NB4 (cell line): ENCODE measurements around the gene AADACL2.

ENCODE experiments used
- MYC ChIP-seq: IDR thresholded peaks from 2 replicates; pipeline ENCODE4 v1.6.1; 2011; ENCODE audit warnings: low read depth, low read length
- POLR2A ChIP-seq: IDR thresholded peaks from 2 replicates; pipeline ENCODE4 v1.6.1; 2011; ENCODE audit warnings: mild to moderate bottlenecking; ENCODE audit not compliant: insufficient read length; ENCODE audit errors: extremely low read depth
- TF ChIP-seq, protein P1 (sequence below): IDR thresholded peaks from one replicate; pipeline ENCODE4 v1.5.1; 2012; ENCODE audit warnings: low read depth, low read length
- TF ChIP-seq, protein P2 (sequence below): IDR thresholded peaks from 2 replicates; pipeline ENCODE4 v1.6.1; 2011; ENCODE audit warnings: low read depth, low read length

DNA sequence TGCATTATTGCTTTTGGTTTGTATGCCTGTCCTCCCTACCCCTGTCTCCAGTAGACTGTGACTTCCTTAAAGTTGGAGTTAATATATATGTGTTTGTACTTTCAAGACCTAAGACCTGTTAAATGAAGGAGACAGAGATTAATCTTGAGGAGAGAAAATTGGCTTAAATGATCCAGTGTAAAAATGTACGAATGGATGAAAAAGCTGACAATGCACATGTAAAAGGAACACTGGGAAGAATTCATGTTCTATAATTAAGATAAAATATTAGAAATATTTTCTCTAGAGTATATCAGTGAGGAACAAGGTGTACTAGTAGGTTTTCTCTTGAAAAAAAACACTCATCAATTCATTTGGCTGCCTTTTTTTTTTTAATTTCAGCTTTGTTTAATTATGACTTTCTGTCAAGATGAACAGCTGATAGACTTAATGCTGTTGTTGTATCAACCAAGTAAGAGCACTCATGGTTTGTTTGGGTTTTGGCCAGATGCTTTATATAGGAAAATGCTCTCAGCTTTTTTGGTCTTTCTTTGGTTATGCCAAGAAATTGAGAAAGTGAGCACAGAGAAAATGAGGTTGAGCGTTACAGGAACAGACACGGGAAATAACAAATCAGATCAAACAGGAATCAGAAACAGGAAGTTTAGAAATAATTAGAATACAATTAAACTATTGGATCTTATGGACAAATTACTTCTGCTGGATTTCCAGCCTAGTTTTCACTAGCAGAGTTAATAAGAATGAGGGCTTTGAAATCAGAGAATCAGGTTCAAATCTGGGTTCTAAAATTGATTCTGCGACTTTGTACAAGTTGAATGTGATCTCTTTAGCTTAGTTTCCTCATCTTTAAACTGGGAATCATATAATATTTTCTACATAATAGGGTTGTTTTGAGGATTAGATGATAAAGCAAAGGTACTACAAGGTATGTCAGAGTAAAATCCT is 41.9 kb downstream of the AADACL2 start:
- TF ChIP-seq, protein P1, sequence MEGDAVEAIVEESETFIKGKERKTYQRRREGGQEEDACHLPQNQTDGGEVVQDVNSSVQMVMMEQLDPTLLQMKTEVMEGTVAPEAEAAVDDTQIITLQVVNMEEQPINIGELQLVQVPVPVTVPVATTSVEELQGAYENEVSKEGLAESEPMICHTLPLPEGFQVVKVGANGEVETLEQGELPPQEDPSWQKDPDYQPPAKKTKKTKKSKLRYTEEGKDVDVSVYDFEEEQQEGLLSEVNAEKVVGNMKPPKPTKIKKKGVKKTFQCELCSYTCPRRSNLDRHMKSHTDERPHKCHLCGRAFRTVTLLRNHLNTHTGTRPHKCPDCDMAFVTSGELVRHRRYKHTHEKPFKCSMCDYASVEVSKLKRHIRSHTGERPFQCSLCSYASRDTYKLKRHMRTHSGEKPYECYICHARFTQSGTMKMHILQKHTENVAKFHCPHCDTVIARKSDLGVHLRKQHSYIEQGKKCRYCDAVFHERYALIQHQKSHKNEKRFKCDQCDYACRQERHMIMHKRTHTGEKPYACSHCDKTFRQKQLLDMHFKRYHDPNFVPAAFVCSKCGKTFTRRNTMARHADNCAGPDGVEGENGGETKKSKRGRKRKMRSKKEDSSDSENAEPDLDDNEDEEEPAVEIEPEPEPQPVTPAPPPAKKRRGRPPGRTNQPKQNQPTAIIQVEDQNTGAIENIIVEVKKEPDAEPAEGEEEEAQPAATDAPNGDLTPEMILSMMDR, result no peak
- TF ChIP-seq POLR2A, result no peak
- TF ChIP-seq MYC, result no peak
- TF ChIP-seq, protein P2, sequence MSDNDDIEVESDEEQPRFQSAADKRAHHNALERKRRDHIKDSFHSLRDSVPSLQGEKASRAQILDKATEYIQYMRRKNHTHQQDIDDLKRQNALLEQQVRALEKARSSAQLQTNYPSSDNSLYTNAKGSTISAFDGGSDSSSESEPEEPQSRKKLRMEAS, result no peak
